NCI-H69 (cell line): ENCODE measurements around the gene KRT6B.
"Not testable (repeated sequence)": the region's sequence is repeated elsewhere in the genome, so short reads cannot be mapped to it uniquely, and the experiment has no call there.

ENCODE experiments used
- DNase-seq: peaks from one replicate; lab custom pipeline; 2025; lab: John Stamatoyannopoulos, UW

The KRT6B gene

GRCh38 chr12:52452101-52452500 is at the start of gene KRT6B:
Gene KRT6B (minus strand): TSS chr12:52452146. CDS start chr12:52452078, 68 bp downstream.
- DNase-seq = no peak

DNA sequence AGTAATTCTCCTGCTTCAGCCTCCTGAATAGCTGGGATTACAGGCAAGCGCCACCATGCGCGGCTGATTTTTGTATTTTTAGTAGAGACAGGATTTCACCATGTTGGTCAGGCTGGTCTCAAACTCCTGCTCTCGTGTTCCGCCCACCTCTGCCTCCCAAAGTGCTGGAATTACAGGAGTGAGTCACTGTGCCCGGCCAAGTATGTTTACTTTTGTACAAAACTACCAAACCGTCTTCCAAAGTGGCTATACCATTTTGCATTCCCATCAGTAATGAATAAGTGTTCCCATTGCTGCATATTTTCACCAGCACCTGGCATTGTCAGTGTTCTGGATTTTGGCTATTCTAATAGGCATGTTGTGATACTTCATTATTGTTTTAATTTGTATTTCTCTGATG is 49.5 kb upstream of the KRT6B start:
- DNase-seq = no peak

DNA sequence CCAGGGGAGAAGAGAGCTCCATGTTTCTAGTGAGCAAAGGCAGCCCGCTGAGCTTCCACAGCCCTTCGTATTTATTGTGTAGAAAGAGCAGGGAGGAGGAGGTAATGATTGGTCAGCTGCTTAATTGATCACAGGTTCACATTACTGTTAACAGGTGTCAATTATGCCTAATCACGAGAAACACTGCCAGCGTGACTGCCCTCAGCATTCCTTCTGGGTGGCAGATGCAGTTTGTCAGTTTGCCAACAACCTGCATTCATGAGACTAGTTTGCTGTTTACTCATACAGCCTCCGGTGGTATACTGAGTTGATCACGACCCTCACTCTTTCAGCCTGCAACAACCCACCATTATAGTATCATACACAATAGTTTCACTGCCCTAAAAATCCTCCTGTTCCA is 48.6 kb upstream of the KRT6B start:
- DNase-seq = not testable (repeated sequence)

GRCh38 chr12:52499806-52500560 is 48.0 kb upstream of the KRT6B start:
- no peak for DNase-seq

DNA sequence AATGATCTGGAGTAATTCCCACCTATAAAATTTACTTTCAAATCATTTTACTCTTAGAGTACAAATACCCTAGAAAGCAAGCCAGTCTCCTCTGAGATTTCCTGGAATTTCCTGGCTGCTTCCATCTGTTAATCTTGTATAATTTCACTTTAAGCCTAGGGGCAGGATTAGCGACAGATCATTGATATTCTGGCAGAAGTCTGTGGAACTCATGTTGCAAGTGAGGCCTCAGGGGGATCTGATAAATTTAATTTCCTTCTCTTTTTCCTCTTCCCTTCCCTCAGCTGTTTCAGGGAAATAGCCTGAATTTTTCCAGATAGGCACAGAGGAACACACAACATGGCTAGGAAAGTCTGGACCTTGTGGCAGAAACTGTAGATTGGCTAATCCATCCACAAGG is 47.0 kb upstream of the KRT6B start:
- no peak for DNase-seq

DNA sequence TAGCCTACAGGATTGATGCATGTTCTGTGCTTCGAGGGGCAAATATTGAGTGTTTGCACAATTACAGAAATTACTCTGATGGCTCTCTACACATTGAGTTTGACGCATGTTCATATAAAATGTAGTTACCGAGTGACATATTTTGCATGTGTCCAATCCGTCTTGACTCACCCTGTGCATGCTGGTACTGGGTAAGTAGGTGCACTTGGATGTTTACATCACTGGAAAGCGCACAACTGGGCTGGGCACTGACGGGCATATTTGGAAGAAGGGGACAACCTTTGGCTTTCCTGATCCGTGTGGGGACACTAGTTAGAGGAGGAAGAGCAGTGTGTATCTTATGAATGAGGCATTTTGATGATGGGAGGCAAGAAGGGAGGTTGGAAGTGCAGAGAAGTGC is 46.0 kb upstream of the KRT6B start:
- no peak for DNase-seq

DNA sequence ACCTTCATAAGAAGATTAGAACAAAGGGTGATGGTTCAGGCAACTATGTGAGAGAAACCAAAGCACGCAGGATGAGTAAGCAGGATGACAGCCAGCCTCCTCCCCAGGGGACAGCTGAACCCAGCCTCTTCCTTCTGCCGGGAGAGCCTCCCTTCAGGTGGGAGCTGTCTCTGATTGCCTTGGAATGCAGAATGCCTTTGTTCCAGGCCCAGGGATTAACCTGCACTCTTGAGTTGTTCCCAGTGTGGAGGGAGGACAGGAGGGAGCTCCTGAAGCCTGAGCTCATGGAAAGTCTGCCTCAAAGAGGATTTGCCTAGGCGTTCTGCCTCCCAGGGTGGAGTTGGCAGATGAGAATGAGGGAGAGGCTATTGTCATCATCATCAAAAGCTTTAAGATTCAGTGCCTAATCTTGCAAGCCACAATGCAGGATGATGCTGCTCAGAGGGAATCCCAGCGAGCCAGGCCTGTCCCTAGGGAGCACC is 44.7 kb upstream of the KRT6B start:
- DNase-seq = no peak

GRCh38 chr12:52496054-52496453 is 44.1 kb upstream of the KRT6B start:
- DNase-seq = peak; percentile 47

GRCh38 chr12:52495389-52495788 is 43.4 kb upstream of the KRT6B start:
- DNase-seq = peak; percentile 86

GRCh38 chr12:52494518-52494917 is 42.6 kb upstream of the KRT6B start:
- no peak for DNase-seq

DNA sequence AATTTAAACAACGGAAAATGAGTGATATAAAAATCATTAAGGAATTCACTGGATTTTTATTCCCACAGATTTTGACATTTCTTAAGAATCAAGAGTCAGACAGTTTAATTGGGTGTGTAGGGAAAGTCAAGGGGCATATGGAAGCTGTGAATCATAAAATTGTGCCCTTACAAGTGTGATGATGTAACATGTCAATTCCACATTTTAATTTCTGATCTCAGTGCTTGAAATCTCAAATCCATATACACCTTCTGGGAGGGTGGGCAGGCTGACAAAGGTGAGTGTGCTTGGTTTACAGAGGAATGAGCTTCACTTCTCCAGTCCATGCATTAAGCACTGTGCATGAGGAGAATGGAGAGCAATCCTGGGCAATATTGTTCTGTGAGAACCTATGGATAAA is 42.2 kb upstream of the KRT6B start:
- DNase-seq = no peak

DNA sequence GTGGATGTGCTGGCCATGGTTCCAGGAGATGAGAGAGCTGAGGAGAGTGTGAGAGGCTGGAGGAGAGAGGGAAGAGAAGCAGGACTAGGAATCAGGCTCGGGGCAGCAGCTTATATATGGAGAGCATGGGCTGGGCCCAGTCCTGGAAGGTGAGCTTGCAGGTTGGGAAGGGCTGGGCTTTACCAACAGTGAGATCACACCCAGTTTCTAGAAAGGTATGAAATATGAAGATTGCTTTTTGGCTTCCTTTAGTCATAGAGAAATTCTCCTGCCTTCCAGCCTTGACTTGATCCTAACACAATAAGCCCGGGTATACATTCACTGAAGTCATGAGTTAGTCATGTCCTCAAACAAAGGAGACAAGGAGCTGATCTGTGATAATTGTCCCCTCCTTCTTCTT is 41.2 kb upstream of the KRT6B start, which contains the start of gene KRT6A:
KRT6A (minus strand) TSS at position 86 of the 400 bp plus-strand sequence; CDS start at position 17, 69 bp downstream.
- no peak for DNase-seq

DNA sequence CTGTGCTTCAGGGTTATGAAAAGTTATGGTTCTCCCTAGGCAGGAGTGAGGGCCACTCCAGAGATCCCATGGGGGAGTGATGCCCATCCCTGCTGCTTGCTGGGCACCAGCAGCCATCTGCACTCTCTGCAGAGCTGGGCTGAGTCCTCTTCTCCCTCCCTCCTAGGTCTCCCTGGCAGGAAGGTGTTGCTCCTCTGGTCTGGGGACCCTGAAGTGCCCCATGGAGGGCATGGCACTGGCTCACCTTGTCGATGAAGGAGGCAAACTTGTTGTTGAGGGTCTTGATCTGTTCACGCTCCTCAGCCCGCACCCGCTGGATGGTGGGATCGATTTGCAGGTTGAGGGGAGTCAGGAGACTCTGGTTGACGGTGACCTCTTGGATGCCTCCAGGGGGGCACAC is 40.5 kb upstream of the KRT6B start:
- DNase-seq = not testable (repeated sequence)

GRCh38 chr12:52491495-52491894 is 39.5 kb upstream of the KRT6B start:
- DNase-seq = not testable (repeated sequence)

DNA sequence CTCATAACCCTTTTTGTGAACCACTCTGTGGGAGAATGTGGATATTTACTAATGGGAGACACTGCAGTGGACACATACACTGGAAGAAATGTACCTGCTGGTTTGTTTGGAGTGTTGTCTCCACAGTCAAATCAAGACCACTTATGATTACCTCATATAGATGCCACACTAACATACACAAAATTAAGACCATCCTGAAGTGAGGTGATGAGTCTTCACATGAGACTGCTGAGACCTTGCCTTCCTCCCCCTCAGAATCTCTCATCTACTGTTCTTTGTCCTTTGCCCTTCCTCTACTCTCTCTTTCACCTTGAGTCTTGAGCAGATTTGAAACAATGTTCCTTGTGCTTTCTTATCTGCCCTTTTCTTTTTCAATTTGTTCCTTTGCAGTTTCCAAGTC is 36.8 kb upstream of the KRT6B start:
- no peak for DNase-seq

DNA sequence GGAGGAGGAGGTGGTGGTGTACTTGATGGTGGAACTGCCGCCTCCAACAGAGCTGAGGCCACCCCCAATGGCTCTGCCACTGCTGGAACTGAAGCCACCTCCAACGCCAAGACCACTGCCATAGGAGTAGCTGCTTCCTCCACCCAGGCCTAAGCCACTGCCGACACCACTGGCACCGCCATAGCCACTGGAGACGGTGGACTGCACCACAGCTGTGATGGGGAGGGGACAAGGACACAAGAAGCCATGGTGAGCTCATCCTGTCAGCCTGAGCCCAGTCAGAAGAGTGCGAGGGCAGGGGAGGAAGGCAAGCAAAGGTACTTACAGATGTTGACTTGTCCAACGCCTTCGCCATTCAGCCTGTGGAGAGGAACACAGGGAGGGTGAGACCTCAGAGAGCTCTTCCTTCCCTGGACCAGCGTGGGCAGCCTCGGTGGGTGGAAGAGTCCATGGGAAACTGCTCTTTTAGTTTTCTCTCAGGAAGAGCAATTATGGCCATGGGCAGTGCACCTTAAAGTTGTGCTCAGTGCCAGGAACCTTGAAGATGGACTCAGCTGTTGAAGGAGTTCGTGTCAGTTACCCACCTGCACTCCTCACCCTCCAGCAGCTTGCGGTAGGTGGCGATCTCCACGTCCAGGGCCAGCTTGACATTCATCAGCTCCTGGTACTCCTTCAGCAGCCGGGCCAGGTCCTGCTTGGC is 35.9 kb upstream of the KRT6B start:
- DNase-seq = not testable (repeated sequence)

DNA sequence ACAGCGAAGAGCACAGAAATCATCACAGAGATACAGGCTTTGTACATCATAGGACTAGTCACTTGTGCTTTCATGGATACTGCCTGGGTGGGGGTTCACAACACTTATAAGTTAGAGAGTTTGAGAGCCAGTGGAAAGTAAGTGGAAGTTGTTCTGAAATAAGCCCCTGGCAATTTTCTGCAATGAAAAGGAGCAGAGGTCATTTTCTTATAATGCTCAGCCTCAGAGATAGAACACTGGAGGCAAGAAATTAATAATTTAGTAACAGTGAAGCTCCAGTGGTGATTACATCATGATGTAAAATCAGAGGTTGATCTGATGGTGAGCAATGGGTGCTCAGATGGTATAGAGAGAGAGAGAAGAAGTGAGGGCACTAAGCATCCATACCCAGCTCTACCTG is 35.3 kb upstream of the KRT6B start:
- DNase-seq = no peak

DNA sequence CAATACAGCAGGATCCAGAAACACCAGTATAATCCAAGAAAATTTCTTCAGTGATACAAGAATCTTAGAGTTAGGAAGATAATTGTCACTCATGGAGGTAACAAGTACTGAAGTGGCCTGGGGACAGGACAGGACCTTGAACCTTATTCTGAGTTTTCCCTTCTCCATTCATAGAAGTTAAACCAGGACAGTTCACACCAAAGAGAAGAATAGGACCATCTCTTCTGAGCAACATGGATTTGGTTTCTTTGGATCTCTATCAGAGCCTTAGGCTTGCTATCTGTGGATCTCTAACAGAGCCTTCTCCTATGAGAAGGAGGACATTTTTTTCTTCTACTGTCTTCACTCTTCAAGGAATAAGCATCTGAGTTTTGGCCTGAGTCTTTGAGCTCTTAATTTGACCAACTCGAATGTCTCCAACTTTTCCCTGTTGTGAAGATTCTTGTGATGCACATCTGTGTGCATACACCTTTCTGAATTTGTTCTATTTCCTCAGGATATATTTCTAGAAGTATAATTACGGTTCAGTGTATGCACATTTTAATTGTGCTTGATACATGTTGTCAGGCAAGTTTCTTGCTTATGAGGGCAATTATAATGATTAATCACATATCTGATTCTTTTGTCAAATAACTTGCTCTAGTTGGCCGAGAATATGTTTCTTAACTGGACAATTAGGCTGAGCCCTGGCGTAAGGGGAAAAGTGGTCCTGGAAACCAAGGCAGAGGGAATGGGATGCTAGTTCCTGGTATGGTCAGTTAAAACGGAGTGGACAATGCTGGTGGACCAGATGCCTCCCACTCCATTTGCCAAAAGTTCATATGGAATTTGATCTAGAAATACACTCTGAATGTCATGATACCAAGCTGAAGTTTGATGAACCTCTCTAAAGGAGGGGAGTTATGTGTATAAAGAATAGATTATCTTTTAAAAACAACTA is 34.5 kb upstream of the KRT6B start:
- DNase-seq = no peak

DNA sequence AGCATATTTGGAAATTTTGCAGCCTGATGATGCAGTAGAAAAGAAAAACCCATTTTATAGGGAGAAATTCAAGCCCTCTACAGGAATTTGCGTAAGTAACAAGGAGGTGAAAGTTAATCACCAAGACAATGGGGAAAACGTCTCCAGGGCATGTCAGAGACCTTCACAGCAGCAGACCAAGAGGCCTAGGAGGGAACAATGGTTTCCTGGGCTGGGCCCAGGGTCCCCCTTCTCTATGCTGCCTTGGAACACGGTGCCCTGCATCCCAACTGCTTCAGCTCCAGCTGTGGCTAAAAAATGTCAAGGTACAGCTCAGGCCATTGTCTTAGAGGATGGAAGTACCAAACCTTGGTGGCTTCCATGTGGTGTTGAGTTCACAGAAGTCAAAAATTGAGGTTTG is 28.1 kb upstream of the KRT6B start:
- no peak for DNase-seq

GRCh38 chr12:52477651-52478050 is 25.7 kb upstream of the KRT6B start:
- DNase-seq = no peak

- DNase-seq = no peak
Measured at GRCh38 chr12:52474212-52474611, 22.3 kb upstream of the KRT6B start.

DNA sequence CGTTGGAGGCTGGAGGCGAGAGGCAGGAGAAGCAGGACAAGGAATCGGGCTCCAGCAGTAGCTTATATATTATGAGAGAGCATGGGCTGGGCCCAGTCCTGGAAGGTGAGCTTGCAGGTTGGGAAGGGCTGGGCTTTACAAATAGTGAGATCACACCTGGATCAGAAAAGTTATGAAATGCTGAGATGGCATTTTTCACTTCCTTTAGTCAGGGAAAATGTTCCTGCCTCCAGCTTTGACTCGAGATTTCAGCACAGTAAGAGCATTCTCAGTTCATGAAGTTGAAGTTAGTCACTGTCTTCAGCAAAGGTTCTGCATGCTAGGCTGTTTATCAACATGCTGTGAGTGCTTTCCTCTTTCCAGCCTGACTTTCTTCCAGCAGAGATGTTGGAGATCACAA is 21.8 kb upstream of the KRT6B start, which contains the start of gene KRT6C:
KRT6C (minus strand) TSS at position 38 of the 400 bp plus-strand sequence. CDS start 68 bp downstream, outside the sequence.
- no peak for DNase-seq
